Measurements from ENCODE around the gene INCA1. TPM values are rescaled to one million over a fixed set of nuclear protein-coding genes. Genes with fewer than 3 reads are reported as not detected.

INCA1 gene
- polyA plus RNA-seq, 1 donor from 2014 or later: 0.38 TPM

GRCh38 chr17:4938688-4939545 lies 58.4 kb downstream of the INCA1 start:
- Histone ChIP-seq H2AFZ (ENCODE audit: low read depth, low read length) (no peak overlapping the region), H3K9me3 (ENCODE audit: low read length) (no peaks in the 10 kb centered on the region), H3K9ac (ENCODE audit: low read length) (peak overlapping the region; percentile 92), H3K79me2 (replicated peaks; ENCODE audit: insufficient read depth, low read length) (peaks cover 20% of the 10 kb centered on the region), H3K9me2 (ENCODE audit: insufficient read depth, low read length) (no peaks in the 10 kb centered on the region), H3K27ac (ENCODE audit: low read length) (peak overlapping the region; percentile 97), H3K27me3 (ENCODE audit: insufficient read depth, low read depth, low read length) (no peaks in the 10 kb centered on the region), H3F3A (ENCODE audit: insufficient read depth, low read length, poor library complexity, severe bottlenecking) (no peaks in the 10 kb centered on the region), H4K20me1 (ENCODE audit: insufficient read depth) (no peaks in the 10 kb centered on the region), H3K36me3 (ENCODE audit: insufficient read depth, low read length) (no peaks in the 10 kb centered on the region), H3K4me3 (ENCODE audit: low read length) (peak overlapping the region; percentile 83), H3K4me2 (ENCODE audit: low read length) (peak overlapping the region; percentile 86)
- TF ChIP-seq, protein P1, sequence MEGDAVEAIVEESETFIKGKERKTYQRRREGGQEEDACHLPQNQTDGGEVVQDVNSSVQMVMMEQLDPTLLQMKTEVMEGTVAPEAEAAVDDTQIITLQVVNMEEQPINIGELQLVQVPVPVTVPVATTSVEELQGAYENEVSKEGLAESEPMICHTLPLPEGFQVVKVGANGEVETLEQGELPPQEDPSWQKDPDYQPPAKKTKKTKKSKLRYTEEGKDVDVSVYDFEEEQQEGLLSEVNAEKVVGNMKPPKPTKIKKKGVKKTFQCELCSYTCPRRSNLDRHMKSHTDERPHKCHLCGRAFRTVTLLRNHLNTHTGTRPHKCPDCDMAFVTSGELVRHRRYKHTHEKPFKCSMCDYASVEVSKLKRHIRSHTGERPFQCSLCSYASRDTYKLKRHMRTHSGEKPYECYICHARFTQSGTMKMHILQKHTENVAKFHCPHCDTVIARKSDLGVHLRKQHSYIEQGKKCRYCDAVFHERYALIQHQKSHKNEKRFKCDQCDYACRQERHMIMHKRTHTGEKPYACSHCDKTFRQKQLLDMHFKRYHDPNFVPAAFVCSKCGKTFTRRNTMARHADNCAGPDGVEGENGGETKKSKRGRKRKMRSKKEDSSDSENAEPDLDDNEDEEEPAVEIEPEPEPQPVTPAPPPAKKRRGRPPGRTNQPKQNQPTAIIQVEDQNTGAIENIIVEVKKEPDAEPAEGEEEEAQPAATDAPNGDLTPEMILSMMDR (IDR thresholded peaks at IDR 0.05; ENCODE audit: poor library complexity, severe bottlenecking): no peak
- no peak for TF ChIP-seq POLR2AphosphoS5 (IDR thresholded peaks at IDR 0.05)
- no peak for TF ChIP-seq MXI1 (conservative IDR thresholded peaks at IDR 0.05; ENCODE audit: poor library complexity, severe bottlenecking)
- TF ChIP-seq REST (IDR thresholded peaks at IDR 0.05; ENCODE audit: borderline replicate concordance): no peak
- TF ChIP-seq EP300 (conservative IDR thresholded peaks at IDR 0.05; ENCODE audit: poor library complexity, severe bottlenecking): no peak
- no peak for TF ChIP-seq TAF1 (IDR thresholded peaks at IDR 0.05; ENCODE audit: low read depth)
- TF ChIP-seq SMC3 (conservative IDR thresholded peaks at IDR 0.05; ENCODE audit: poor library complexity): no peak
- TF ChIP-seq RAD21 (conservative IDR thresholded peaks at IDR 0.05): no peak
- TF ChIP-seq EZH2 (IDR thresholded peaks at IDR 0.05; ENCODE audit: borderline replicate concordance, insufficient read depth, low read length, poor library complexity, severe bottlenecking): no peak

Small RNAs within 50 kb of the gene (small RNA-seq; reads per million reads assigned to genes)
- gene MIR6864: 0 to 2.5 (median 1.7) reads per million in 3 experiments
- 0 to 3.8 (median 2.5) reads per million in 3 experiments for gene MIR6865

Other genes with a start within 250 kb of the INCA1 start
- gene TM4SF5, start 225.6 kb downstream of the INCA1 start, polyA plus RNA-seq: not detected in 2 replicates
- 1.6 TPM in 1 of 2 replicates, not detected in the other for gene VMO1, start 211.2 kb downstream of the INCA1 start, polyA plus RNA-seq
- gene GLTPD2, start 208.6 kb downstream of the INCA1 start, polyA plus RNA-seq: 2.6 TPM in 1 of 2 replicates, not detected in the other
- gene PSMB6, start 201.4 kb downstream of the INCA1 start, polyA plus RNA-seq: 175 and 194 TPM in 2 replicates
- 2.0 and 3.9 TPM in 2 replicates for gene PLD2, start 190.4 kb downstream of the INCA1 start, polyA plus RNA-seq
- 38.1 and 51.4 TPM in 2 replicates for gene MINK1, start 164.2 kb downstream of the INCA1 start, polyA plus RNA-seq
- 0.45 and 2.1 TPM in 2 replicates for gene C17orf107, start 98.0 kb downstream of the INCA1 start, polyA plus RNA-seq
- gene CHRNE, start 94.4 kb downstream of the INCA1 start, polyA plus RNA-seq: 0.25 TPM in 1 of 2 replicates, not detected in the other
- gene GP1BA, start 65.2 kb downstream of the INCA1 start, polyA plus RNA-seq: not detected in 2 replicates
- gene SLC25A11, start 57.5 kb downstream of the INCA1 start, polyA plus RNA-seq: 140 and 172 TPM in 2 replicates
- 52.5 and 64.1 TPM in 2 replicates for gene RNF167, start 57.3 kb downstream of the INCA1 start, polyA plus RNA-seq
- 145 and 230 TPM in 2 replicates for gene PFN1, start 49.0 kb downstream of the INCA1 start, polyA plus RNA-seq
- gene ENO3, start 46.4 kb downstream of the INCA1 start, polyA plus RNA-seq: 0.54 and 2.3 TPM in 2 replicates
- 66.4 and 67.7 TPM in 2 replicates for gene SPAG7, start 29.7 kb downstream of the INCA1 start, polyA plus RNA-seq
- gene CAMTA2, start 9.8 kb downstream of the INCA1 start, polyA plus RNA-seq: 3.7 and 7.3 TPM in 2 replicates
- 7.7 and 8.3 TPM in 2 replicates for gene KIF1C, start 428 bp upstream of the INCA1 start, polyA plus RNA-seq
- gene SLC52A1, start 37.9 kb upstream of the INCA1 start, polyA plus RNA-seq: not detected in 2 replicates
- 0.05 and 0.20 TPM in 2 replicates for gene ZFP3, start 80.9 kb upstream of the INCA1 start, polyA plus RNA-seq
- 31.8 and 32.5 TPM in 2 replicates for gene ZNF232, start 114.4 kb upstream of the INCA1 start, polyA plus RNA-seq
- not detected in 2 replicates for gene USP6, start 118.5 kb upstream of the INCA1 start, polyA plus RNA-seq
- gene ZNF594, start 194.3 kb upstream of the INCA1 start, polyA plus RNA-seq: 28.2 and 31.0 TPM in 2 replicates
- gene SCIMP, start 237.3 kb upstream of the INCA1 start, polyA plus RNA-seq: not detected in 2 replicates

Data from neural cell (in vitro differentiated cells).